GM19397 (cell line): ENCODE results near the gene CXCR3.
"Not testable (repeated sequence)": the region's sequence is repeated elsewhere in the genome, so short reads cannot be mapped to it uniquely, and the experiment has no call there.

Experiments
- ATAC-seq: cut with Tn5 transposase; IDR thresholded peaks from one replicate; pipeline ENCODE4 v1.9.1; 2021; ENCODE audit warnings: mild to moderate bottlenecking, moderate library complexity; ENCODE audit not compliant: unreplicated experiment

Gene CXCR3

GRCh38 chrX:71611736-71612135, 6.6 kb downstream of the CXCR3 start:
- ATAC-seq, result not testable (repeated sequence)

GRCh38 chrX:71609095-71609750, 9.1 kb downstream of the CXCR3 start:
- no peak for ATAC-seq

- ATAC-seq, result no peak
Measured at GRCh38 chrX:71607488-71607887, 10.8 kb downstream of the CXCR3 start.

GRCh38 chrX:71606536-71607216, 11.6 kb downstream of the CXCR3 start:
- ATAC-seq, result no peak

- no peak for ATAC-seq
Measured at GRCh38 chrX:71604796-71605568, 13.3 kb downstream of the CXCR3 start.

GRCh38 chrX:71604141-71604540, 14.2 kb downstream of the CXCR3 start:
- no peak for ATAC-seq

- ATAC-seq, result no peak
Measured at GRCh38 chrX:71603618-71604017, 14.7 kb downstream of the CXCR3 start.

- ATAC-seq, result no peak
Measured at GRCh38 chrX:71599965-71600364, 18.3 kb downstream of the CXCR3 start.

GRCh38 chrX:71593210-71593609, 25.1 kb downstream of the CXCR3 start:
- not testable (repeated sequence) for ATAC-seq

GRCh38 chrX:71586929-71587328, 31.4 kb downstream of the CXCR3 start:
- no peak for ATAC-seq

GRCh38 chrX:71581210-71581609, 37.1 kb downstream of the CXCR3 start:
- no peak for ATAC-seq

- ATAC-seq, result no peak
Measured at GRCh38 chrX:71579990-71580380, 38.3 kb downstream of the CXCR3 start.

GRCh38 chrX:71579136-71579989, 38.9 kb downstream of the CXCR3 start:
- ATAC-seq, result no peak

GRCh38 chrX:71578253-71579135, 39.8 kb downstream of the CXCR3 start, which contains the start of gene GCNA:
Gene GCNA (plus strand): TSS chrX:71578437. CDS start chrX:71580822, 2,385 bp downstream.
- no peak for ATAC-seq

GRCh38 chrX:71577682-71578081, 40.6 kb downstream of the CXCR3 start:
- no peak for ATAC-seq

GRCh38 chrX:71573590-71573989, 44.7 kb downstream of the CXCR3 start:
- ATAC-seq, result no peak

- not testable (repeated sequence) for ATAC-seq
Measured at GRCh38 chrX:71571390-71571789, 46.9 kb downstream of the CXCR3 start.
